Stimulated activated CD8-positive, alpha-beta memory T cell treated with anti-CD3 and anti-CD28 coated beads, Interleukin-15, amount 100 ng/mL, for 48 hours (primary cell): ENCODE measurements around the gene SPNS2.
"Not testable (repeated sequence)": the region's sequence is repeated elsewhere in the genome, so short reads cannot be mapped to it uniquely, and the experiment has no call there.

Experiments used
- DNase-seq, 2 donors: peaks; one replicate each; pipeline ENCODE4 v3.0.0-alpha.2; 2020; ENCODE audit warnings: low read depth in 2 of 2

SPNS2 gene

DNA sequence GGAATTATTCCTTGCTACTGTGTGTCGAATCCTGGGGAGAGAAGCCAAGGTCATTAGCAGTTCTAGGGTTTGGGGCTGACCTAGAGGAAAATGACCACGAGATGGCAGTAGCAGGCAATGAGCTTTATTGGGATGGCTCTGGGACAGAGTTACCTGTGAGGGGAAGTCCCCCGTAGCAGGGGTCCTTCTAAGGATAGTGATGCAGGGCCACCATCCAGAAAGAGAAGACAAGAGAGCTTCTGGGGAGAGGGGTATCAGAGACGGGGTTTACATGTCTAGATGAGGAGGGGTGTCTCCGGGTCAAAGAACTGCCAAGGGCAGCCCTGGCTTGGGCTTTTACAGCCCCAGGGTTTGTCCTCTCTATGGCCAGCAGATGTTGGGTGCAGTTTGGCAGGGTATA is 68.1 kb downstream of the SPNS2 start:
- DNase-seq: peak in 1 of 2 donors; percentile 28

DNA sequence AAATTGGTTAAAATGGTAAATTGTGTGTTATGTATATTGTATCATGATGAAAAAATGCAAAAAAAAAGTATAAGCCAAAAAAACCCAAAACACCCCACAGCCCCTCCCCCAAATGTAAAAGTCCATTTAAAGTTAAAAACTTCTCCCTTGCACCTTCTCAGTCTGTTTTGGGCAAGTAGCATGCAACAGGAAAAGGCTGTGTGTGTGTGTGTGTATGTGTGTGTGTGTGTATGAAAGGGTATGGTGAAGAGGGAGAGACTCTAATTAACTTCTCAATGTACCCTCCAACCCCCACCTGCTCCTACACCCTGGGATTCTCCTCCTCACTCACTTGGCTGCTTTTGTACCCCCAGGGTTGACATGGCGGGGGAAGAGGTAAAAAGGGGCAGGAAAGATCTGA is 70.9 kb downstream of the SPNS2 start:
- no peak for DNase-seq

DNA sequence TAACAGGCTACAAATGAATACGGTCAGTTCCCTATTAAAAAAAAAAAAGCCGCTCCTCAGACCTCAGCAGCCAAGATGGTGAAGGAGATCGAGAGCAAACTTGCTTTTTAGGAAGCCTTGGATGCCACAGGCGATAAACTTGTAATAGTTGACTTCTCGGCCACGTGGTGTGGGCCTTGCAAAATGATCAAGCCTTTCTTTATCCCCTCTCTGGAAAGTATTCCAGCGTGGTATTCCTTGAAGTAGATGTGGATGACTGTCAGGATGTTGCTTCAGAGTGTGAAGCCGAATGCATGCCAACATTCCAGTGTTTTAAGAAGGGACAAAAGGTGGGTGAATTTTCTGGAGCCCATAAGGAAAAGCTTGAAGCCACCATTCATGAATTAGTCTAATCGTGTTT is 73.5 kb downstream of the SPNS2 start:
- DNase-seq: no peak

DNA sequence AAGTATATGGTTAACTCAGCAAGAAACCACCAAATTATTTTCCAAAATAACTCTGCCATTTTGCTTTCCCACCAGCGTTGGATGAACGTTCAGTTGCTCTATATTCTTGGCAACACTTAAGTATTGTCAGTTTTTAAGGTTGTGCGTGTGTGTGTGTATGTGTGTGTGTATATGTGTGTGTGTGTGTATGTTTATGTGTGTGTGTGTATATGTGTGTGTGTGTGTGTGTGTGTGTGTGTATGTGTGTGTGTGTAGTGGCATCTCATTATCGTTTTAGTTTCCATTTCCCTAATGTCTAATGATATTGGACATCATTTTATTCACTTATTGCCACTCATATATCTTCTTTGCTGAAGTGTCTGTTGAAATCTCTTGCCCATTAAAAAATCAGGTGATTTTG is 74.4 kb downstream of the SPNS2 start:
- no peak for DNase-seq

DNA sequence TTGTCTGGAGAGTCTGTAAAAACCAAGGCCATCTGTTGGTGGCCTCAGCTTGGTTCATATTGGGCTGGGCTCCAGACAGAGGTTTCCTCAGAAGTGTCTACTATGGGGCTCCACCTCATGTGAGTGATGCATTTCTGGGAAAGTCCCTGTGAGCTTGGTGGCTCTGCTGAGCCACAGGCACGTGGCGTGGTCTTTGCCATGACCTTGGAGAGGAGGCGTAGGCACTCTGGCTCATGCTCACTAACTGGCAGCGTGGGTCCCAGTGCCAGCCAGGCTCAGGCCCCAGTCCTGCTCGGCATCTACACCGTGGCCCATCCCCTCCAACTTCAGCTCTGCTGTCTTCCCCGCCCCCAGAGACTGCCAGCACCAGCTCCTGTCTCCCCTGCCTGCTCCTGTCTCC is 75.0 kb downstream of the SPNS2 start:
- DNase-seq: peak; percentile 62 to 70

DNA sequence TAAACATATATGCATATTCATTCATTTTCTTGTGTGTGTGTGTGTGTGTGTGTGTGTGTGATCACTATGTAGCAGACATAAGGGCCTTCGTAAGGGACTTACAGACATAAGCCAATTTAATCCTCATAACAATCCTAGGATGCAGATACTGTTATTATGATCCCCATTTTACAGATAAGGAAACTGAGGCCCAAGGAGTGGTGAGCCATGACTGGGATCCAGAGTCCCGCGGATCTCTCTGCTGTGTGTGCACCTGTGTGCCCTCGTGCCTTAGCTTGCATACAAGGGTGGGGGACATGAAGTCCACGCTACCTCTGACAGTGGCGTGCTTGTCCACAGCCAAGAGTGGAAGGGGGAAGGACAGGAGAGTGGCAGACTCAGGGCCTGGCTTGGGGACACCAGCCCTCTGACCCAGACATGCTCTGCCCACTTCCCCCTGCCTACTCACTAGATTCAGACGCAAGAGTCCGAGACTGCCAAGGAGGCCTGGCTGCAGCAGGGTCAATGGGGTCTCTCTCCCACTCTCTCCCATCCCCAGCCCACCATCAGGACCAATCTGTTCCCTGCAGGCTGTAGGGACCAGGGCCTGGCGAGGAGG is 75.9 kb downstream of the SPNS2 start:
- no peak for DNase-seq

DNA sequence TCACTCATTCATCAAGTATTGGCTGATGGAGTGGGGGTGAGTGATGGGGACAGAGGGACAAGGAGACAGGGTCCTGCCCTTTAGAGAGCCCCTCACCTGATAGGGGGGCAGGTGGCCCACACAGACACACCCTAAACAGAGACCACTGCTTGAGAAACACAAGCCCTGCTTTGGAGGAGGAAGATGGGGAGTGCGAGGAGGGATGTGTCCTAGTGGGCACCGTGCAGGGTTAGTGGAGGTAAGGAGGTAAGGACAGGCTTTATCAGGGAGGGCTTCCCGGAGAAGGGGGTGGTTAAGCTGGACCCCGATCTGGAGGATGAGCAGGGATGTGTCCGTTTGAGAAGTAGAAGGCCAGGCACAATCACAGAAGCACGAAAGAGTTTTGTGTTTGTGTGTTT is 77.5 kb downstream of the SPNS2 start:
- DNase-seq: no peak

DNA sequence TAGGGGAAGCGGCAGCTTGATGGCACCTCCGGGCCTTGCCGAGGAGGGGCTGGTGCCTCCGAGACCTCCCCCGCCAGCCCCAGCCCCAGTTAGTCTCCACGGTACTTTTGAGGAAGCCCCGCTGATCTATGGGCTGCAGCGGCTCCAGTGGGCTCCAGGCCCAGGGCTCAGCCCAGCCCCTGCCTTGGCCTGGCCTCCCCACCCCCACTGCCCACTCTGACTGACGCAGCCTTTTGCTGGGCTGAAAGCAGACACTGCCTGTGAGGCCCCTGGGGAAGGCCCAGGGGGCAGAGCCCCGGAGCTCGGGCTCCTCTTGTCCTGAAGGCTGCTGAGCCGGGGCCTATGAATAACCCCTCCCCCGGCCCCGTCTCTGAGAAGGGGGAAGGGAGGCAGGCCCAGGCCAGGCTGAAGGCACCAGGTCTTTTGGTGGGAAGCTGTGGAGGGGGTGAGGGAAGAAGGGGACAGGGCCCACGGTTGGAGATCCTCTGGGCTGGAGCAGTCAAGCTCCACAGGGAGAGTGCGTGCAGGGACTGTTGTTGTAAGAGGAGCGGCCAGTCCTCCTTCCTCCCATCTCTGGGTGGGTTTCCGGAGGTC is 78.1 kb downstream of the SPNS2 start:
- no peak for DNase-seq

DNA sequence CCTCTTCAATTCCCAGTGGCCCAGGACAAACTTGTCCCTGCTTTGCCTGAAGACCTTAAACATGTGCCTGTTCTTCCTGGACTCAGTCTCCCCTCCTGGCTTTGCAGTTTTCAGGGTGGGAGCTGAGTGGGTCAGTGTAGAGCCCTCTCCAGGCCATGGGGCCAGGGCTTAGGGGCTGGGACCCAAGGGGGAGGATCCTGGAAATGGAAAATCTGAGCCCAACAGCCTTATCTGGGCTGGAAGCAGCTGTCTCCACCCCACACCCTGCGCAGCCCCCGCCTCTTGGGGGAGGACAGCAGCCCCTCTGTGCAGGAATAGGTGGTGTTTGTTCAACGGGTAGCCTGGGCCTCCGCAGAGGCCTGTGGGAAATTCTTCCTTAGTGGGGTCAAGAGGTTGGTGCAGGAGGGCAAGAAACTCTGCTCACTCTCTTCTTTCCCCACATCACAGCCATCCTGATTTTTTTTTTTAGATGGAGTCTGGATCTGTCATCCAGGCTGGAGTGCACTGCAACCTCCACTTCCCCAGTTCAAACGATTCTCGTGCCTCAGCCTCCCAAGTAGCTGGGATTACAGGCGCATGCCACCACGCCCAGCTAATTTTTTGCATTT is 78.8 kb downstream of the SPNS2 start:
- no peak for DNase-seq

DNA sequence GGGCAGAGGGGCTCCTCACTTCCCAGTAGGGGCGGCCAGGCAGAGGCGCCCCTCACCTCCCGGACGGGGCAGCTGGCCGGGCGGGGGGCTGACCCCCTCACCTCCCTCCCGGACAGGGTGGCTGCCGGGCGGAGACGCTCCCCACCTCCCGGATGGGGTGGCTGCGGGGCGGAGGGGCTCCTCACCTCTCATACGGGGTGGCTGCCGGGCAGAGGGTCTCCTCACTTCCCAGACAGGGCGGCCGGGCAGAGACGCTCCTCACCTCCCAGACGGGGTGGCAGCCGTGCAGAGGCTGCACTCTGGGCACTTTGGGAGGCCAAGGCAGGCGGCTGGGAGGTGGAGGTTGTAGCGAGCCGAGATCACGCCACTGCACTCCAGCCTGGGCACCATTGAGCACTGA is 79.7 kb downstream of the SPNS2 start:
- DNase-seq: not testable (repeated sequence)

DNA sequence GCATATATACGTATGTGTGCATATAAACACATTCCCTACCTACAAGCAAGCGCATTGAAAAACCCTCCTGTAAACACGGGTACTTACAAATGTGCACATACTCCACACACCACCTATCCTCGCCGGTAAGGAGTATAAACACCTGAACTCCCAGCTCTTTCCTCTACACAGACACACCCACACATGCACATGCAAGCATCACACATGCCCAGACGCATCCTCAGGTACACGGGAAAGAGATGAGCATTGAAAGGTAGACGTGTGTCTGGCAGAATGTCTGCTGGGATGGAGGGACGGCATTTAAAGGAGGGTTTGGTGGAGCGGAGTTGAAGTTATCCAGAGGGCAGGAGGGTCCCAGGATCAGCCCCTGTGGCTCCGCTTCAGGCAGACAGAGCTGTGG is 81.0 kb downstream of the SPNS2 start:
- no peak for DNase-seq

DNA sequence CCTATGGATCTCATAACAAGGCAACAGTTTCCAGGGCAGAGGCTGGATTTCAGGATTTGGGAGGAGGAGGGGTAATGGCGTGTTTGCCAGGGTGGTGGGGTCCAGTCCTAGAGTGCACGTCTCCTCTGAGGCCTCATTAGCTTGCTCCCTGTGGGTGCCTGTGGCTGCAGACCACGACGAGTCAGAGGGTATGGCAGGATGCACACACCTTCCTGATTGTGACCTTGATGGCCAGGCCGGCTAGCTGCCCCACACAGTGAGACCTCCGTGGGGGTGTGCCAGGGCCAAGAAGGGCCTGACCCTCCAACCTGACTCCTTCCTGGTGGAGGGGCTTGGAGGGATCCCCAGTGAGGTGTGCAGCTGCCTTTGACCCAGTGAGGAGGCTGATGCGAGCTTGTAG is 81.6 kb downstream of the SPNS2 start:
- no peak for DNase-seq

DNA sequence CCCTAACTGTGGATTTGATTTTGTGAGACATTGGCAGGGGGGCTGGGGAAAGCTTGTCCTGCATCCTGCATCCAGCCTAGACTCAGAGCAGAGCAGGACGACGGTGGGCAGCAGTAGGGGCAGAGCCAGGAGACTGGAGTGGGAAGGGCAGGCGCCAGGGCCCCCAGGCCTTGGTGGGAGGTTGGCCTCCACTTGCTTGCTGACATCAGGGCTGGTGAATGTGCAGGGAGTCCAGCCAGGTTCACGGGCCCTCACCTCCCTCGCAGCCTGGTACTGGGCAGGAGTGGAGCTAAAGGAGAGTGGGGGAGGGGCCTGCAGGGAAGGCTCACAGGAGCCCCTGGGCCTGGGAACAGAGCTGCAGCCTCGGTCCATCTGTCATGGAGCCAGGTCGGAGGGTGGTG is 83.4 kb downstream of the SPNS2 start:
- DNase-seq: no peak

DNA sequence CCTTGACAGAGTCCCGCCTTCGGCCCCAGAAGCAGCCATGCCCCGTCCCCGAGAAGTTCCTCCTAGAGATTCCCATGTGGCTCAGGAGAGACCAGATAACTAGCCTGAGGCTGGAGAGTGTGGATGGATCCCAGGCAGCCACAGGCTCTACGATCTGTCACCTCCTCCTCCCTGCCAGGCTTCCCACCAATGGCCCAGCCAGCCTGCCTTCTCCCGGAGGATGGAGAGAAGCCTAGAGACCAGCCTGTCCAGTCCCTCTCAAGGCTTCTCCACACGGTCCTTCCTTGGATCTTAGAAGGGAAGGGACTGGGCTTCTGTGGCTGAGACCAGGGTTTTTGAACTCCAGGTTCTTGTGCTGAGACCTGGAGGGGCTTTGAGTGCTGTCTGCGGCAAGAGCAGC is 84.0 kb downstream of the SPNS2 start:
- no peak for DNase-seq

DNA sequence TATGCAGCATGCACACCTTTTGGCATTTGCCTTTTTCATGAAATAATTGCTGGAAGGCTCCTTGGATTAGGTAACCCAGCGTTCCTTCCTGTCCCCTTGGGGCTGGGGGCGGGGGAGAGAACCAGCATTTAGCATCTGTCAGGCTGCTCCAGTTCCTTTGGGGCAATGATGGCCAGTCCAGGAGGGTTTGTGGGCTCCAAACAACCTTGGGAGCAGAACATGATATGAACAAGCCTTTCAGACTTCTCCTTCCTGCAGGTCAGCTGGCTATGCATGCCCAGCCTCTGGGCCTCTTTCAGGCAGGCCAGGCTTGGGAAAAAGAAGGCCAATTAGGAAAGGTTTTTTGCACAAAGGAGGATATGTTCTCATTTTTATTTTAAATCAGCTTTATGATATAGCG is 84.5 kb downstream of the SPNS2 start:
- DNase-seq: no peak

DNA sequence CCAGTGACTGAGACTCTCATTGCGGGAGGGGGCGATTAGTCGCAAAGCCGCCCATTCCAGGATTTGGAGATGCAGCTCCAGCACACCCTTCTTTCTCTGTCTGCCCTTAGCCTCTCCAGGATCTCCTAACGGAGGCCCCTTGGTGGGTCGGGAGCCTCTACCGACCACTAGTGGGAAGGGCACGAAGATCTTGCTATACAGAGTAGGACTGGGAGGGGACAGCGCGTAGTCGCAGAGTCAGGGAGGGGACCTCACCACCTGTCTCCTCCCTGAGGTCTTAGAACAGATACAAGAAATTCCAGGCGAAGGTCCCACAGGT is 85.1 kb downstream of the SPNS2 start:
- no peak for DNase-seq

DNA sequence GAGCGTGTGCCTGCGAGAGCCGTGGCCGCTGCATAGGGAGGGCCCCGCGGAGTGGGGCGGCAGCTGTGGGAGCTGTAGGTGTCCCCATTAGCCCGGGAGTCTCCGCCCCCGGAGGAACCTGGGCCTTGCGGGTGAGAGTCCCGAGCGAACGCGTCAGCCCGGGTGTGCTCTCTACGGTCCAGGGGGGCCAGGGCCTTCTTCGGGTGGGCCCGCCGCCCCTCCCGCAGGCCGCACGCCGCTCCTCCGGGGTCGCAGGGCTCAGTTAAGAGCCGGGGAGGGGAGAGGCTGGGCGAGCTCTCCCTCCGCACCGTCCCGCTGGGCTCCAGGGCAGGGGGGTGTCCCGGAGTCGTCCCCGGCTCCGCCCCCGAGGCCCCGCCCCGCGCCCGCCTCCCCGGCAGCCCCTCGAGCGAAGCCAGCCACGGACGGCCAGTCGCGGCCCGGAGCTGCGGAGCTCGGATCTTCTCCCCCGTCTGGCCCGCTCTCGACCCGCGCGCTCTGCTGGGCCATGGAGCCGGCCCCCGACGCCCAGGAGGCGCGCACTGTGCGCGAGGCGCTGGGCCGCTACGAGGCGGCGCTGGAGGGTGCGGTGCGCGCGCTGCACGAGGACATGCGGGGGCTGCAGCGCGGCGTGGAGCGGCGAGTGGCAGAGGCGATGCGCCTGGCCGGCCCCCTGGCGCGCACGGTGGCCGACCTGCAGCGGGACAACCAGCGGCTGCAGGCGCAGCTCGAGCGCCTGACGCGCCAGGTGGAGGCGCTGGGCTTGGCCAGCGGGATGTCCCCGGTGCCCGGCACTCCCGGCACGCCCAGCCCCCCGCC is 85.6 kb downstream of the SPNS2 start, which contains the start of gene SMTNL2:
TSS of gene SMTNL2 (plus strand) at position 429 of the 816 bp plus-strand sequence. CDS start at position 506, 77 bp downstream.
- no peak for DNase-seq

DNA sequence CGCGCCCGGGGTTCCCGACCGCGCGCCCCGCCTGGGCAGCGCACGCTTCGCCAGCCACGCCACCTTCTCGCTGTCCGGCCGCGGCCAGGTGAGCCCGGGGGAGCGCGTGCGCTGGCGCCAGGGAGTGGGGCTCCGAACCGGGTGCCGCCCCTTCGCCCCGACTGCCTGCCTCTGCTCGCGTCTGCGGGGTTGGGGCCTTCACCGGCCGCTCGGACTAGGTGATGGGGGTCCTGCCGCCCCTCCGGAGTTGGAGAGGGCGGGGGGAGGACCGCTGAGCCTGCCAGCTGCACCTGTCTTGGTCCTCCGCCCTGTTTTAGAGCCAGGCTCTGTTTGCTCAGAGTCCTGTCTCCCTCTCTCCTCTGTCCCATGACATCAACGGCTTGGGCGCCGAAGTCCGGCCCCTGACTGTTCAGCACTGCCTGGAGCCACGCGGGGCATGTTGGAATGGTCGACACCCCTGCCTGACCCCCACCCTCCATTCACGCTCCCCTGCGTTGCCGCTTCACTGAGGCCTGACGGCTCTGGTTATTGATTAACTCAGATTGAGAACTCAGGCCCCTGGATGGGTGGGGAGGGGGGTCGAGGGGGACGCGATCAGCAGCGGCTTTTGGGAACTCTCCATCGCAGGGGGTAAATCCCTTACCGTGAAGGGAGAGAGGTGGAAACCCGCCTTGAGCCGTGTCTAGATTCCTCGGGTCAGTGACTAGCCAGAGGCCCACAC is 86.4 kb downstream of the SPNS2 start:
- DNase-seq: no peak

DNA sequence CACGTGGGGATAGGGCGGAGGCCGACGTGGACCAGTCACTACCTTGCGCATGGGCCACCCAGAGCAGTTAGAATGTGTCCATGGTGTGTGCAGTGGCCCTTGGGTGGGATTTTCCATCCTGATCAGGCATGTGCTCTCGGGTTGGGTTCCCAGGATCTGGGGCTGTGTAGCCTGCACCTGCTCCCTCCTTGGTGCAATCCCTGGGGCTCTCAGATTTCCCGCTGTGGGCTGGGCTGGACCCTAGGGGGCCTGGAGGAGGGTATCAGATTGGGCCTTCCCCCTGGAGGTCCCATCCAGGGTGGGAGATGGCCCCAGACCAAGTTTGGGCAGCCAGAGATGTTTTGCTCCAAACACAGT is 86.9 kb downstream of the SPNS2 start:
- DNase-seq: no peak

DNA sequence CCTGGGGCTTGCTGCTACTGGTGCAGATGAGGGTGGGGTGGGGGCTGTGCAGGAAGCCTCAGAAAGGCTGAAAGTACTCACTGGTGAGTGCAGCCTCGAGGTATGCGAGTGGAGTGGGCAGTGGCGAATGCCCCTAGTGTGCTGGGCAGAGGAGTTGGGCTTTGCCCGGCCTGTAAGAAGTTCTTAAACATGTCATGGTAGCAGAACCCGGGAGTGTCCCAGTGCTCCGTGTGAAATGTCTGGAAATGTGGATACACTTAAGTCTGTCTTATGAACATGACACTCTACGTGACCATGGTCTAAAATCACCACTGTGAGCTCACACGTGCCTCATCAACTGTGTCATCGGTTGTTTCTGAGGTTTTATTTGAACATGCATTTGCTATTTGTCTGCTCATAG is 87.4 kb downstream of the SPNS2 start:
- no peak for DNase-seq

DNA sequence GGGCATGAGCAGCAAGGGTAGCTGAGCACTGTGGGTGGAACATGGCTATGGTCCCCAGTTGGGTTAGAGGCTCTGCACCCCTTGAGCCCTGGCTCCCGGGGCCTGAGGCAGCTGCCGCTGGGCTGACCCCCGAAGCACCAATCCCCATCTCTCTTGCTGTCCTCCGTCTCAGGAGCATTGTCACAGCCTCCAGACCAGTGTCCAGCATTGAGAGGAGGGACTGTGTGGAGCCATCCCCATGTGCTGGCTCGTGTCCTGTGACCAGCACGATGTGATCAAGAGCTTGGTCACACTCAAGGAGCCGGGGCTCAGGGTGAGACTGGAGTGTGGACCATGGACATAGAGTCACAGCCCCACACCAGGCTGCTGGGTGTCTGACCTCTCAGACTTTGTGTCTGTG is 88.5 kb downstream of the SPNS2 start:
- DNase-seq: no peak

DNA sequence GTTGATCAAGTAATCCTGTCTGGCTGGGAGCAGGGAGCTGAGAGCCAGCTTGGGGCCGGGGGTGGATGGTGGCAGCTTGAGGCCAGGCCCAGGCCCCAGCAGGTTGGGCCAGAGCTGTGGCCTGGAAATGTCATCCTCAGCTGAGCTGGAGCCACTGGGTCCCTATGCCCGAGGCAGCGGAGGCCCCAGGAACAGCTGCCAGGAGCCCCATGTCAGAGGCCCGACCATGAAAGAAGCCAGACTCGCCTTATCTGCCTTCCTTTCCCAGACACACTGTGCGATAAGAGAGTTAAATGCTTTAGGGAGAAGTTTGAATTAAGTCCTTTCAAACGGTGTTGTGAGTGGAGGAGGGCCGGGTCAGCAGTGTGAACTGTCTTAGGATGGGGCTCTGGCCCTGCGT is 89.1 kb downstream of the SPNS2 start:
- DNase-seq: no peak
